Measurements from ENCODE around the gene CORO2A.

CORO2A gene

GRCh38 chr9:98192503-98193335, at the start of gene CORO2A:
Gene CORO2A, minus strand, starts transcription at chr9:98192637. Its CDS starts 34,977 bp downstream, at chr9:98157660.
- peak; percentile 76 for DNase-seq
- Histone ChIP-seq H3K9me3 (ENCODE audit: insufficient read depth, low read length, severe bottlenecking) (no peaks in the 10 kb centered on the region), H2AFZ (ENCODE audit: low read depth, low read length) (peak within 1 kb of the TSS; percentile 90)

DNA sequence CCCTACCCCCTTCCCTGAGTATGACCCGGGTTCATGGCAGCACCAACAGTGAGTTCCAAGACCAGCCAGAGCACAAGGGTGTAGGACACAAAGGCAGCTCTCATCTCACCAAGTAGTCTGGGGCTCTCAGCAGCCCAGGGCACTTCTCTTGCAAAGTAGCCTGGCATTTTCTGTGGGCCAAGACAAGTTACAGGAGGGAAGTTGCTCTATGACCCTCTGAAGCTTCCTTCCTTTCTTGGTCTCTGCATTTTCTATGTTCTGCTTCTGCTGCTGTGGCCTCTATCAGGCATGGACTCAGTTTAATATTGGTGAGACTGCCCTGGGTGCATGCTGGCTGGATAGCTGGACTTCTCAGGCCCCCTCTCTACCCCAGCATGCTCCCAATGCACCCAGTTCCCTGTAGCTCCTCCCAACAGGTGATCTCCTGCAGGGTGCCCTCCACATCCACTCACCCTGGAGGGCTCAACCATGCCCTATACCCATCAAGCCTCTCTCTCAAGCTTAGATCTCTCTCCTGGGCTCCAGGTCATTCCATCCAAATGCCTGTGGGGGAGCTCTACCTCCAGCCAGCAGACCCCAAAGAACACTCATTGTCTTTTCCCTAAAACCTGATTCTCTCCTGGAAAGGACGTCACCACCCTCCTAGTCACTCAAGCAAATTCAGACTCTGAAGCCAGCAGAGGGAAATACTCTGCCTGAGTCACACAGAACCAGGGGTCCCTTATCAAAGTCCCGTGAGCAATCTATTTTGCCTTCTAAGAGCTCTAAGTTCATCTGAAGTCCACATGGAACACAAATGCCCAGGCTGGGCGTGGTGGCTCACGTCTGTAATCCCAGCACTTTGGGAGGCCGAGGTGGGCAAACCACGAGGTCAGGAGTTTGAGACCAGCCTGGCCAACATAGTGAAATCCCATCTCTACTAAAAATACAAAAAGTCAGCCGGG, 49.2 kb upstream of the CORO2A start:
- H2AFZ ChIP-seq (ENCODE audit: low read depth, low read length) = no peak overlapping the region
- H3K36me3 ChIP-seq (ENCODE audit: insufficient read depth, low read length) = no peaks in the 10 kb centered on the region
- no peaks in the 10 kb centered on the region for H3K27me3 ChIP-seq (ENCODE audit: insufficient read depth, low read length, poor library complexity)
- no peaks in the 10 kb centered on the region for H3K79me2 ChIP-seq (ENCODE audit: insufficient read depth, low read length)
- H4K20me1 ChIP-seq (ENCODE audit: insufficient read depth, low read length) = no peaks in the 10 kb centered on the region
- peak; percentile 42; the same call in 1 of the 3 replicates for ATAC-seq (ENCODE audit: insufficient read depth, low read depth)
- no peak for TF ChIP-seq EZH2 (IDR thresholded peaks at IDR 0.05; ENCODE audit: borderline replicate concordance, low read depth, low read length, severe bottlenecking)
- peak; percentile 18 for TF ChIP-seq CTCF (IDR thresholded peaks at IDR 0.05; ENCODE audit: borderline replicate concordance, extremely low read depth, low read length, poor library complexity, severe bottlenecking)
- no peak for DNase-seq
- no peaks in the 10 kb centered on the region for H3K4me1 ChIP-seq (ENCODE audit: insufficient read depth, low read length)
- no peak overlapping the region for H3K9ac ChIP-seq (ENCODE audit: low read depth, low read length)
- no peaks in the 10 kb centered on the region for H3K9me3 ChIP-seq (ENCODE audit: insufficient read depth, low read length, severe bottlenecking)
- H3K4me3 ChIP-seq (ENCODE audit: low read depth in 1 of 2, low read length in 2 of 2) = no peak overlapping the region
- H3K27ac ChIP-seq (ENCODE audit: low read length) = no peak overlapping the region
- no peak overlapping the region for H3K4me2 ChIP-seq (ENCODE audit: insufficient read depth, low read length)

More at GRCh38 chr9:98192503-98193335, at the start of gene CORO2A:
- Histone ChIP-seq H3K4me1 (ENCODE audit: insufficient read depth, low read length) (peaks cover 28% of the 10 kb centered on the region), H3K4me2 (ENCODE audit: insufficient read depth, low read length) (peak within 1 kb of the TSS; percentile 91), H4K20me1 (ENCODE audit: insufficient read depth, low read length) (no peaks in the 10 kb centered on the region), H3K27me3 (ENCODE audit: insufficient read depth, low read length, poor library complexity) (peaks cover 3% of the 10 kb centered on the region), H3K36me3 (ENCODE audit: insufficient read depth, low read length) (no peaks in the 10 kb centered on the region), H3K27ac (ENCODE audit: low read length) (peak within 1 kb of the TSS; percentile 25), H3K9ac (ENCODE audit: low read depth, low read length) (peak within 1 kb of the TSS; percentile 69), H3K4me3 (ENCODE audit: low read depth in 1 of 2, low read length in 2 of 2) (peak within 1 kb of the TSS; percentile 45 to 79; a peak in 3 of 4 replicates), H3K79me2 (ENCODE audit: insufficient read depth, low read length) (no peaks in the 10 kb centered on the region)
- ATAC-seq (ENCODE audit: insufficient read depth, low read depth) = peak; percentile 69
- TF ChIP-seq EZH2 (IDR thresholded peaks at IDR 0.05; ENCODE audit: borderline replicate concordance, low read depth, low read length, severe bottlenecking) (no peak), CTCF (IDR thresholded peaks at IDR 0.05; ENCODE audit: borderline replicate concordance, extremely low read depth, low read length, poor library complexity, severe bottlenecking) (peak; percentile 48)

DNA sequence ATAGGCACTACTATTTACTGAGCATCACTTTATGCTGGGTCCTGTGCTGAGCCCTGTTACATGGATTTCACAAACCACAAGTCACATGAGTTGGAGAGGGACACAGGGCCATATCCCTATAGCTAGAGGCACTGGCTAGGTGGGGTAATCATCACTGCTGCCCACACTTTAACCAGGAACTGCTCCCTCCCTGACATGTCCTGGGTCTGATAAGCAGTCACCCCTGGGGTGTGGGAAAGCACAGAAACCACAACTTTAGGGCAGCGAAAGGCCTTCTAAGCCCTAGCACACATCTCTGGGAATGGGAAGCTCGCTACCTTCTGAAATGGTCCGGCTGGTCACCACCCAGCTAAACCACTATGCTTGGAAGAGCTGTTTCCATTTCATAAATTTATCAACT, 48.0 kb upstream of the CORO2A start:
- Histone ChIP-seq H3K4me2 (ENCODE audit: insufficient read depth, low read length) (no peak overlapping the region), H2AFZ (ENCODE audit: low read depth, low read length) (no peak overlapping the region), H4K20me1 (ENCODE audit: insufficient read depth, low read length) (no peaks in the 10 kb centered on the region), H3K36me3 (ENCODE audit: insufficient read depth, low read length) (no peaks in the 10 kb centered on the region), H3K4me3 (ENCODE audit: low read depth in 1 of 2, low read length in 2 of 2) (no peak overlapping the region), H3K9me3 (ENCODE audit: insufficient read depth, low read length, severe bottlenecking) (no peaks in the 10 kb centered on the region), H3K27me3 (ENCODE audit: insufficient read depth, low read length, poor library complexity) (no peaks in the 10 kb centered on the region), H3K79me2 (ENCODE audit: insufficient read depth, low read length) (no peaks in the 10 kb centered on the region), H3K27ac (ENCODE audit: low read length) (no peak overlapping the region), H3K9ac (ENCODE audit: low read depth, low read length) (no peak overlapping the region), H3K4me1 (ENCODE audit: insufficient read depth, low read length) (no peaks in the 10 kb centered on the region)
- no peak for ATAC-seq (ENCODE audit: insufficient read depth, low read depth)
- TF ChIP-seq CTCF (IDR thresholded peaks at IDR 0.05; ENCODE audit: borderline replicate concordance, extremely low read depth, low read length, poor library complexity, severe bottlenecking) (no peak), EZH2 (IDR thresholded peaks at IDR 0.05; ENCODE audit: borderline replicate concordance, low read depth, low read length, severe bottlenecking) (no peak)
- no peak for DNase-seq
